Measurements from ENCODE around the gene TRPM2. TPM values are rescaled to one million over a fixed set of nuclear protein-coding genes. Genes with fewer than 3 reads are reported as not detected.

The TRPM2 gene
- total RNA-seq, 1 donor from 2014 or later, result 0.43 TPM

DNA sequence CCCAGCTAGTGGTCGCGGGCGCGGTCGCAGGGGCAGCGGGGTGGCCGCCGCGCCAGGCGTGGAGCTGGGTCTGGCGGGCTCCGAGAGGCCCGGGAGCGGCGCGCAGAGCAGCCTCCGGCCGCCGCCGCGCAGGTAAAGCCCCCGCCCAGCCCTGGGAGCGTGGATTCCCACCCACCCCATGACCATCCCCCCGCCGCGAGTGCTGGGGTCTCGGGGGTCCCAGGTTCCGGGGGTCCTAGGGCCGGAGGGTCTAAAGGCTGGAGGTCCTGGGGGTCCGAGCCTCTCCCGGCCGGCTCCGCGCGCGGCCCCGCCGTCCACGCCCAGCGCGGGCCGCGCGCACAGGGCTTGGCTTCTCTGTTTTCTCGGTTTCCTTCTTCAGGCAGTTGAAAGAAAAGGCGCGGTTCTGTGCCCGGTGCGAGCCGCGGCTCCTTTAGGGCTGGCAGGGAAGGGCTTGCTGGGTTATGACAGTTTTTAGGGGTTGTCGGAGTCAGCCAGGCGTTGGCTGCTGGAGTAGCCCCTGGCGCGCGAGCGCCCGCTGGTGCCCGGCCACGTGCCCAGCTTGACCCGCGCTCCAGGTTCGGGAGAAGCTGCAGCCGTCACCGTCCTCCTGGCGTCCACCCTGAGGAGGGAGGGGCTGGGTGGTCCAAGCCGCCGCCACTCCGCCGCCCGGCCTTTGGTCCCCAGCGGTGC is 102.2 kb downstream of the TRPM2 start:
- no peak overlapping the region for H3K27ac ChIP-seq

DNA sequence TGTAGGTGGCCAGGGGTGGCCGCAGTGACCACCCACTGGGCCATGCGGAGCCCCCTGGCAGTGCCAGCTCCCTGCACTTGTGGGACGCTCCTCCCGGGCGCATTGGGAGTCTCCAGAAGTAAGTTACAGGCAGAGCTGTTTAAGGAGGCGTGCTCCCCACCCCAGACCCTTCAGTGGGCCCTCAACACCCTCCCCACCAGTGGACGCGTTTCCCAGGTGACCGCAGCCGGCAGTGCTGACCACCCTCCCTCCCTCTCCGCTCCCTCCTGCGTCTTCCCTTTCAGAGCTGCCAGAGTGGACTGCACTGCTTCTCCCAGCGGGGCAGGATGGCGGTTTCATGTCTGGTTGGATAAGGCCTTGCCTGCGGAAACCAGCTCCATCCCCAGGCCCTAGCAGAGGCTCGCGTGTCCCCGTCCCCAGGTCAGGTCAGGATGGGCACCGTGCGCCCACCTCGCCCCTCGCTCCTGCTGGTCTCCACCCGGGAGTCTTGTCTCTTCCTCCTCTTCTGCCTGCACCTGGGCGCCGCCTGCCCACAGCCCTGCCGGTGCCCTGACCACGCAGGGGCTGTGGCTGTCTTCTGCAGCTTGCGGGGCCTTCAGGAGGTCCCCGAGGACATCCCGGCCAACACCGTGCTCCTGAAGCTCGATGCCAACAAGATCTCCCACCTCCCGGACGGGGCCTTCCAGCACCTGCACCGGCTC is 102.9 kb downstream of the TRPM2 start:
- DNase-seq (ENCODE audit: low spot score in 2 of 2), result peak in 1 of 2 donors; percentile 58
- no peak overlapping the region for H3K27ac ChIP-seq
- no peaks in the 10 kb centered on the region for H3K36me3 ChIP-seq
- no peaks in the 10 kb centered on the region for H3K27me3 ChIP-seq
- H3K4me1 ChIP-seq, result peaks cover 0 to 2% of the 10 kb centered on the region in 2 donors
- no peaks in the 10 kb centered on the region for H3K9me3 ChIP-seq
- intact Hi-C loops (cut with DNase I), result loop anchor here (5.0 kb wide), 1 partner anchor 119 kb away; the partner anchor contains the start of gene CFAP410
- TF ChIP-seq, protein P1, sequence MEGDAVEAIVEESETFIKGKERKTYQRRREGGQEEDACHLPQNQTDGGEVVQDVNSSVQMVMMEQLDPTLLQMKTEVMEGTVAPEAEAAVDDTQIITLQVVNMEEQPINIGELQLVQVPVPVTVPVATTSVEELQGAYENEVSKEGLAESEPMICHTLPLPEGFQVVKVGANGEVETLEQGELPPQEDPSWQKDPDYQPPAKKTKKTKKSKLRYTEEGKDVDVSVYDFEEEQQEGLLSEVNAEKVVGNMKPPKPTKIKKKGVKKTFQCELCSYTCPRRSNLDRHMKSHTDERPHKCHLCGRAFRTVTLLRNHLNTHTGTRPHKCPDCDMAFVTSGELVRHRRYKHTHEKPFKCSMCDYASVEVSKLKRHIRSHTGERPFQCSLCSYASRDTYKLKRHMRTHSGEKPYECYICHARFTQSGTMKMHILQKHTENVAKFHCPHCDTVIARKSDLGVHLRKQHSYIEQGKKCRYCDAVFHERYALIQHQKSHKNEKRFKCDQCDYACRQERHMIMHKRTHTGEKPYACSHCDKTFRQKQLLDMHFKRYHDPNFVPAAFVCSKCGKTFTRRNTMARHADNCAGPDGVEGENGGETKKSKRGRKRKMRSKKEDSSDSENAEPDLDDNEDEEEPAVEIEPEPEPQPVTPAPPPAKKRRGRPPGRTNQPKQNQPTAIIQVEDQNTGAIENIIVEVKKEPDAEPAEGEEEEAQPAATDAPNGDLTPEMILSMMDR (IDR thresholded peaks at IDR 0.05), result no peak
- H3K4me3 ChIP-seq, result peak overlapping the region; percentile 73 to 85

More for the DNA sequence above, 102.2 kb downstream of the TRPM2 start:
- no peaks in the 10 kb centered on the region for H3K9me3 ChIP-seq
- no peaks in the 10 kb centered on the region for H3K27me3 ChIP-seq
- intact Hi-C loops (cut with DNase I), result loop anchor here (5.0 kb wide), 1 partner anchor 118 kb away; the partner anchor contains the start of gene CFAP410
- peak overlapping the region; percentile 73 to 85 for H3K4me3 ChIP-seq
- peak in 1 of 2 donors; percentile 65 for DNase-seq (ENCODE audit: low spot score in 2 of 2)
- H3K36me3 ChIP-seq, result no peaks in the 10 kb centered on the region
- TF ChIP-seq, protein P1 (IDR thresholded peaks at IDR 0.05), result peak in 1 of 3 experiments; percentile 24
- peaks cover 0 to 2% of the 10 kb centered on the region in 2 donors for H3K4me1 ChIP-seq

DNA sequence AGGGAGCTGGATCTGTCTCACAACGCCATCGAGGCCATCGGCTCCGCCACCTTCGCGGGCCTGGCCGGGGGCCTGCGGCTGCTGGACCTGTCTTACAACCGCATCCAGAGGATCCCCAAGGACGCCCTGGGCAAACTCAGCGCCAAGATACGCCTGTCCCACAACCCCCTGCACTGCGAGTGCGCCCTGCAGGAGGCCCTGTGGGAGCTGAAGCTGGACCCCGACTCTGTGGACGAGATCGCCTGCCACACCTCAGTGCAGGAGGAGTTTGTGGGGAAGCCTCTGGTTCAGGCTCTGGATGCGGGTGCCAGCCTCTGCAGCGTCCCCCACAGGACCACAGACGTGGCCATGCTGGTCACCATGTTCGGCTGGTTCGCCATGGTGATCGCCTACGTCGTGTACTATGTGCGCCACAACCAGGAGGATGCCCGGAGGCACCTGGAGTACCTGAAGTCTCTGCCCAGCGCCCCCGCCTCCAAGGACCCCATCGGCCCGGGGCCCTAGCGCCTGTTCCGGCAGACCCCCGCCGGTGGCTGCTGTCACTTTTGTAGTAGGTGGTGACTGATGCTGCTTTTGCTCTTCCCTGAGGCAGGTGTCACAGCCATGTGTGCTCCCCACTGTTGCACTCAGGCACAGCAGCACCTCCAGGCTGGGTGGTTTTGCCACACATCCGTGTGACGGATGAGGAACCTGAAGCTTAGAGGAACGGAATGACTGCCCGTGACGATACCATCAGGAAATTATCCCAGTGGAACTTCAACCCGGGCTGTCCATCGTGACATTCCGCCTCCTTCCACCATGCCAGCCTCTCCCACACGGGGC is 103.7 kb downstream of the TRPM2 start:
- peaks cover 0 to 2% of the 10 kb centered on the region in 2 donors for H3K4me1 ChIP-seq
- no peak overlapping the region for H3K4me3 ChIP-seq
- H3K27ac ChIP-seq, result no peak overlapping the region
- no peaks in the 10 kb centered on the region for H3K9me3 ChIP-seq
- intact Hi-C loops (cut with DNase I), result loop anchor here (5.0 kb wide), 1 partner anchor 120 kb away; the partner anchor contains the start of gene CFAP410
- DNase-seq (ENCODE audit: low spot score in 2 of 2), result peak in 1 of 2 donors; percentile 62
- H3K27me3 ChIP-seq, result no peaks in the 10 kb centered on the region
- H3K36me3 ChIP-seq, result no peaks in the 10 kb centered on the region
- TF ChIP-seq, protein P1 (IDR thresholded peaks at IDR 0.05), result no peak

DNA sequence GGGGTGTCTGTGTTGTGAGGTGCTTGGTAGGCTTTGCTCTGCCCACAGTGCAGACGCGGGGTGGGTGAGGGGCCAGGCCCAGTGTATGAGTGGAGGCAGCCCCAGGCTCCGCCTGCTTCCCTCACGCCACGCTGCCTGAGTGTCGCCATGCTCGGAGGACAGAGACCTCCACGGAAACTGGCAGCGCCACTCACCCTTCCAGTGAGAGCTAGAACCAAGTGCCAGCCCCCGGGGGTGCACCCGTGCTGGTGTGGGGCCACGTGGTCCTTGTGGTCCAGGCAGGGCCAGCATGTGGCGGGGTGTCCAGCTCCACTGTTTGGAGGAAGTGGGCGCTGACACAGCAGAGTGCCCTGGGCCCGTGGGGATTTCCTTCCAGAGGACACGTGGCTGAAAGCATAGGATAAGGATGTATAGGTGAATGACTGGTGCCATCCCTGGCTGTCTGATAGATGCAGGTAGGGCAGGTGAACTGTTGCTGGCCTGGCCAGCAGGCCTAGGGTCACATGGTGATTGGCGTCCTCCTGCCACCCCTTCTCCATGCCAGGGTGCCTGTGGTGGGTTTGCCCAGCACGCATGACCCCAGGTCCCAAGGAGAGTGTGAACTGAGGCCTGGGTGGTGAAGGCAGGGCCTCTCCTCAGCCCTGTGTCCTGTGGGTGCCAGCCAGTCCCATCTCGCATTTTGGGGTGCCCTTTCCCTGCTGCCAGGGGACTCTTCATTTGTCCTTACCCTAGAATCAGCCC is 105.7 kb downstream of the TRPM2 start:
- intact Hi-C loops (cut with DNase I), result loop anchor here (5.0 kb wide), 1 partner anchor 122 kb away; the partner anchor contains the start of gene CFAP410
- no peak overlapping the region for H3K27ac ChIP-seq
- no peaks in the 10 kb centered on the region for H3K9me3 ChIP-seq
- no peak overlapping the region for H3K4me3 ChIP-seq
- H3K4me1 ChIP-seq, result peaks cover 0 to 2% of the 10 kb centered on the region in 2 donors
- no peak for DNase-seq (ENCODE audit: low spot score in 2 of 2)
- H3K36me3 ChIP-seq, result no peaks in the 10 kb centered on the region
- TF ChIP-seq, protein P1 (IDR thresholded peaks at IDR 0.05), result no peak
- H3K27me3 ChIP-seq, result no peaks in the 10 kb centered on the region
